Neural crest cell (in vitro differentiated cells): Measurements from ENCODE around the gene TCN1. TPM values are rescaled to one million over a fixed set of nuclear protein-coding genes. Genes with fewer than 3 reads are reported as not detected.
"Not testable (repeated sequence)": the region's sequence is repeated elsewhere in the genome, so short reads cannot be mapped to it uniquely, and the experiment has no call there.

Experiments used
- DNase-seq: peaks from one replicate; pipeline ENCODE4 v3.0.0; 2021; ENCODE audit warnings: low read depth, mixed read lengths, low spot score
- H3K27ac Mint-ChIP-seq: one replicate; pipeline ENCODE4 v1.8.0; 2021; ENCODE audit warnings: mild to moderate bottlenecking, mixed read lengths; ENCODE audit not compliant: unreplicated experiment
- H3K27me3 Mint-ChIP-seq: 2 replicates; pipeline ENCODE4 v1.8.0; 2021; ENCODE audit warnings: low read depth, mild to moderate bottlenecking, mixed read lengths
- H3K36me3 Mint-ChIP-seq: 2 replicates; pipeline ENCODE4 v1.8.0; 2021; ENCODE audit warnings: low read depth, mild to moderate bottlenecking, mixed read lengths
- H3K4me1 Mint-ChIP-seq: 2 replicates; pipeline ENCODE4 v1.8.0; 2021; ENCODE audit warnings: mixed read lengths
- H3K4me3 Mint-ChIP-seq: one replicate; pipeline ENCODE4 v1.8.0; 2021; ENCODE audit warnings: mild to moderate bottlenecking, mixed read lengths
- H3K9me3 Mint-ChIP-seq: 2 replicates; pipeline ENCODE4 v1.8.0; 2021; ENCODE audit warnings: mixed read lengths
- CTCF ChIP-seq: fragments of 200-600 bp; sonication (generic); conservative IDR thresholded peaks from 2 replicates; pipeline ENCODE4 v1.5.0; 2021; ENCODE audit warnings: antibody characterized with exemption, mild to moderate bottlenecking
- total RNA-seq: library from RNA; stranded (reverse); gene quantifications from 2 replicates; pipeline ENCODE4 v1.2.1, GENCODE V29; 2021

TCN1 gene
- total RNA-seq, 1 donor from 2014 or later: not detected

DNA sequence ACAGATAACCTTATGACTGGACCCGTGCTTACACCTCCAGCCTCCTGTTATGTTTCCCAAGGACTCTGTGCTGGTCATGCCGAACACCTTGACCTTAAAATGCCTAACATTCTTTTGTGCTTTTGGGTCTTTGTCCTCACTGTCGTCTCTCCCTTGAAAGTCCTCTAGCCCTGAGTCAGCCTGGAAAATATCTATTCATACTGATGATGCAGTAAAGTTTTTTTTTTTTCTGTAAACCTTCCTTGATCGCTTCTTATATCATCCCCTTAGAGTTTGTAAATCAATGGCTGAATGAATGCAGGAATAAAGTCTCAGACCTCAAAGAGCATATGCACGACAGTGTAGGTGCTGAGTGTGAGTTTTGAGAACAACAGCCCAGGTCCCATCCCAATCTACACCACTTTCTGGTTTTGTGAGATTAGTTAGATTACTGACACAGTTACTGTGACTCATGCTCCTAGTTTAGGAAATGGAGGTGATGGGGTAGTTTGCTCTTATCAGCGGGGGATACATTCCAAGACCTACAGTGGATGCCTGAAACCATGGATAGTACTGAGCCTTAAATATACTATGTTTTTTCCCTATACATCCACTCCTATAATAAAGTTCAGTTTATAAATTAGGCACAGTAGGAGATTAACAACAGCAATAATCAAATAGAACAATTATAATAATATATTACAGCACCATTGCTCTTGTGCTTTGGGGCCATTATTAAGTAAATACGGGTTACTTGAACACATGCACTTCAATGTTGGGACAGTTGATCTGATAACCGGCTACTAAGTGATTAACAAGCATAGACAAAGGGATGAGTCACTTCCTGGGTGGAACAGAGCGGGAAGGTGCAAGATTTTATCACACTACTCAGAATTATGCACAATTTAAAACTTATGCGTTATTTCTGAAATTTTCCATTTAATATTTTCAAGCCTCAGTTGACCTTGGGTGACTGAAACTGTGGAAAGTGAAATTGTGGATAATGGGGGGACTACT, 8.6 kb downstream of the TCN1 start:
- TF ChIP-seq CTCF: no peak
- Mint-ChIP-seq H3K36me3 (no peaks in the 10 kb centered on the region), H3K4me1 (no peaks in the 10 kb centered on the region), H3K4me3 (no peak overlapping the region), H3K27ac (peak overlapping the region; percentile 53), H3K27me3 (no peaks in the 10 kb centered on the region), H3K9me3 (no peaks in the 10 kb centered on the region)
- DNase-seq: no peak

DNA sequence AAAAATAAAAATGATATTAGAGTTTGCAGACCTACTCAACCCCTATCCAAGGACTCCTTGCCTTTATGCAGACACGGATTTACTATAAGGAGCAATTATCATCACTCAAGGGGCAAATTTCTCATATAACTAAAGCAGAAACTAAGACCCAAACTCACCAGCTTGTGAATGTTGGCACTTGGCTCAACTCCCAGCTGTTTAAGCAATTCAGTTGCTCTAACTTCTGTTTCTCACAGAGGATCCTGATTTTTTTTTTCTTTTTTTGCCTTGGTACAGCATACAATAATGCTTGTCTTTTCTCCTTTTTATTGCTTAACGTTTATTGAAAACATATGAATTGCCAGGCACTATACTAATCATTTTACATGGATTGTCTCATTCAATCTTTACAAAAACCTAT, 11.4 kb downstream of the TCN1 start:
- no peak for DNase-seq
- no peaks in the 10 kb centered on the region for H3K9me3 Mint-ChIP-seq
- H3K36me3 Mint-ChIP-seq: no peaks in the 10 kb centered on the region
- TF ChIP-seq CTCF: no peak
- no peak overlapping the region for H3K4me3 Mint-ChIP-seq
- H3K4me1 Mint-ChIP-seq: no peaks in the 10 kb centered on the region
- H3K27me3 Mint-ChIP-seq: no peaks in the 10 kb centered on the region
- no peak overlapping the region for H3K27ac Mint-ChIP-seq

DNA sequence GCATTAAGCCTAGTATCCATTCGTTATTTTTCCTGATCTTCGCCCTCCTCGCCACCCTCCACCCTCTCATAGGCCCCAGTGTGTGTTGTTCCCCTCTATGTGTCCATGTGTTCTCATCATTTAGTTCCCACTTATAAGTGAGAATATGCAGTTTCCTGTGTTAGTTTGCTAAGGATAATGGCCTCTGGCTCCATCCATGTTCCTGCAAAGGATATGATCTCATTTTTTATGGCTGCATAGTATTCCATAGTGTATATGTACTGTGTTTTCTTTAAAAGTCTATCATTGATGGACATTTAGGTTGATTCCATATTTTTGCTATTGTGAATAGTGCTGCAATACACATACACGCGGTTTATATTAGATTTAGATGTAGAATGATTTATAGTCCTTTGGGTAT, 14.9 kb downstream of the TCN1 start:
- not testable (repeated sequence) for H3K4me1 Mint-ChIP-seq, H3K9me3 Mint-ChIP-seq, H3K27ac Mint-ChIP-seq, H3K4me3 Mint-ChIP-seq, H3K27me3 Mint-ChIP-seq, H3K36me3 Mint-ChIP-seq, DNase-seq

DNA sequence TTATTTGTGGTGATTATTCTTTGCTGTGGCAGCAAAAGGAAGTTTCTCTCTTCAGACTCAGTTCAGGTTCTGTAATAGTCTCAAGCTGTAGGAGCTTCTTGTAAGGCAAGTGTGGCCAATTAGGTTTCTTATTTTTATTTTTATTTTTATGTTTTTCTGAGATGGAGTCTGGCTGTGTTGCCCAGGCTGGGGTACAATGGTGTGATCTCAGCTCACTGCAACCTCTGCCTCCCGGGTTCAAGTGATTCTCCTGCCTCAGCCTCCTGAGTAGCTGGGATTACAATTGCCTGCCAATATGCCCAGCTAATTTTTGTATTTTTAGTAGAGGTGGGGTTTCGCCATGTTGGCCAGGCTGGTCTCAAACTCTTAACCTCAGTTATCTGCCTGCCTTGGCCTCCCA, 16.7 kb downstream of the TCN1 start:
- H3K9me3 Mint-ChIP-seq, H3K27ac Mint-ChIP-seq, H3K27me3 Mint-ChIP-seq: not testable (repeated sequence)

DNA sequence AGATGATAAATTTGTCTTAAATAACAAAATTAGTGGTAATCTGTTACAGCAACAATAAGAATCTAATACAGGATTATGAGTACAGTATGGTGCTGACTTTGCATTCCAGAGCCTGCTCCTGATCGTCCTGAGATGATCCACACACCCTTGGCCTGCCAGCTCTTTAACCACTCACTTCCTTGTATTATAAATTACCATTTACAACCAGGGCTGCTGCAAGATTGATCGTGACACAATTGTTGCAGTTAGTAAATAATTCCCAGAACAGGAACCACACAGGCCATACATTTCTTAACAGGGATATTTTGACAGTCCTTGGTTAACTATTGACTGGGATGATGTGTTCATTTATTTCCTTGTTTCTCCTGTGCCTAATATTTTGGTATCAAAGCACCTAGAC, 17.2 kb downstream of the TCN1 start:
- Mint-ChIP-seq H3K36me3 (no peaks in the 10 kb centered on the region), H3K27me3 (no peaks in the 10 kb centered on the region), H3K9me3 (peaks cover 2% of the 10 kb centered on the region), H3K27ac (no peak overlapping the region), H3K4me1 (peaks cover 11% of the 10 kb centered on the region), H3K4me3 (no peak overlapping the region)
- TF ChIP-seq CTCF: no peak
- DNase-seq: no peak

More for the DNA sequence above, 16.7 kb downstream of the TCN1 start:
- H3K4me3 Mint-ChIP-seq, H3K36me3 Mint-ChIP-seq, DNase-seq: not testable (repeated sequence)
- peaks cover 11% of the 10 kb centered on the region for H3K4me1 Mint-ChIP-seq

DNA sequence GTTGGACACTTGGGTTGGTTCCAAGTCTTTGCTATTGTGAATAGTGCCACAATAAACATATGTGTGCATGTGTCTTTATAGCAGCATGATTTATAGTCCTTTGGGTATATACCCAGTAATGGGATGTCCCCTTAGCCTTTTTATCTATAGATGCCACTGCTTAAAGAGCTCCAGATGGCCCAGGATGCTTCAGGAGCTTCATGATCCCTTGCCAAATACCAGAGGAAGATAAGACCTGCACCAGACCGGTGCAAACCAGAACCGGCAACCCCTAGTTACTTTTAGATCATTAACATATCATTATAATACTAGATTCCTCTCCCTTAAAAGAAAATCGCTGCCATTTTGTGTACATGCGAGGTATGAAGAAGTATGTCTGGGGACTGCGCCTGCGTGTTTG, 17.8 kb downstream of the TCN1 start:
- not testable (repeated sequence) for H3K9me3 Mint-ChIP-seq, DNase-seq, H3K4me3 Mint-ChIP-seq, H3K36me3 Mint-ChIP-seq, H3K27me3 Mint-ChIP-seq, H3K27ac Mint-ChIP-seq
- peaks cover 11% of the 10 kb centered on the region for H3K4me1 Mint-ChIP-seq

DNA sequence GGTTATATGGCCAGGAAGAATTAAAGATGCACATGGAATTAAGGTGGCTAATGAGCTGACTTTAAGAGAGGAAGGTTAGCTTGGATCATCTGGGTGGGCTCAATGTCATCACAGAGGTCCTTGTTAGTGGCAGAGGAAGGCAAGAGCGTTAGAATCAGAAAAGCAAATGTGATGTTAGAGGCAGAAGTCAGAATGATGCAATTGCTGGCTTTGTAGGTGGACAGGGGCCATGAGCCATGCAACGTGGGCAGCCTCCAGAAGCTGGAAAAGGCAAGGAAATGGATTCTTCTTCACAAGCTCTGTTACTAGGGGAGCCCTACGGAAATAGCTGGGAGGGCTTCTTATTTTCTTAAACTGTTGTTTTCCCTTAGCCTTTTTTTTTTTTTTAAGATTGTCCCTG, 18.7 kb downstream of the TCN1 start:
- Mint-ChIP-seq H3K4me1 (peaks cover 11% of the 10 kb centered on the region), H3K4me3 (no peak overlapping the region), H3K36me3 (no peaks in the 10 kb centered on the region), H3K27ac (no peak overlapping the region), H3K27me3 (no peaks in the 10 kb centered on the region), H3K9me3 (peaks cover 2% of the 10 kb centered on the region)
- no peak for TF ChIP-seq CTCF
- DNase-seq: no peak
